ENCODE data around the gene MAGI2.

DNA sequence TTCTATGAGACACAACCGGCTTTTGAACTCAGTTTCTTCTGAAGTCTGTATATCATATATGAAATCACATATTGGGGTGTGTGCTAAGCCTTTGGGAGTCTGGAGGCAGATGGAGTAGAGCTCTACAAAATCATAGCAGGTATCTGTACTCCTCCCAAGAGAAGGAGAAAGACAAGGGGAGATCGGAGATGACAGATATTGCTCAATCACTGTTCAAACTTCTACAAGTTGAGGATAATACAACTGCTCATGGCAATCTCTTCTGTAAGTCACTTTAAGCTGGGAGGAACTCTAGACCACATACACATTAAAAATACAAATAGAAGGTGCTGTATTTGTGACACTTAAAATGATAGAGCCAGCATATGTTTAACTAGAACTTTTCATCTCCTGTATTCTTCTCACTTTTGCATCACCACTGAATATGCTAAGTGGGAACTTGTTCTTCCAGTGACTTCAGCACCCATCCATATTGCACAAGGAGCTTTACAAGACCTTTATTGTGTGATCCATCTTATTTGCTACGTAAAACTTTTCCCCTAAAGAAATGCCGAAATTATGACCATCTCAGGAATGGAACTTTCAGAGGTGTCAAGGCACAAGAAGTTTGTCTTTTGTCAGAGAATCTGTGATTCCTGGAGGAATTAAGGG is 1273.5 kb downstream of the MAGI2 start:
- TF ChIP-seq, protein P1, sequence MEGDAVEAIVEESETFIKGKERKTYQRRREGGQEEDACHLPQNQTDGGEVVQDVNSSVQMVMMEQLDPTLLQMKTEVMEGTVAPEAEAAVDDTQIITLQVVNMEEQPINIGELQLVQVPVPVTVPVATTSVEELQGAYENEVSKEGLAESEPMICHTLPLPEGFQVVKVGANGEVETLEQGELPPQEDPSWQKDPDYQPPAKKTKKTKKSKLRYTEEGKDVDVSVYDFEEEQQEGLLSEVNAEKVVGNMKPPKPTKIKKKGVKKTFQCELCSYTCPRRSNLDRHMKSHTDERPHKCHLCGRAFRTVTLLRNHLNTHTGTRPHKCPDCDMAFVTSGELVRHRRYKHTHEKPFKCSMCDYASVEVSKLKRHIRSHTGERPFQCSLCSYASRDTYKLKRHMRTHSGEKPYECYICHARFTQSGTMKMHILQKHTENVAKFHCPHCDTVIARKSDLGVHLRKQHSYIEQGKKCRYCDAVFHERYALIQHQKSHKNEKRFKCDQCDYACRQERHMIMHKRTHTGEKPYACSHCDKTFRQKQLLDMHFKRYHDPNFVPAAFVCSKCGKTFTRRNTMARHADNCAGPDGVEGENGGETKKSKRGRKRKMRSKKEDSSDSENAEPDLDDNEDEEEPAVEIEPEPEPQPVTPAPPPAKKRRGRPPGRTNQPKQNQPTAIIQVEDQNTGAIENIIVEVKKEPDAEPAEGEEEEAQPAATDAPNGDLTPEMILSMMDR (IDR thresholded peaks at IDR 0.05 in 4 of 5, conservative IDR thresholded peaks at IDR 0.05 in 1 of 5) = no peak
- no peak for TF ChIP-seq POLR2A (IDR thresholded peaks at IDR 0.05)
